ENCODE data around the gene TNPO2. TPM values are rescaled to one million over a fixed set of nuclear protein-coding genes. Genes with fewer than 3 reads are reported as not detected.

Gene TNPO2
- total RNA-seq, 4 donors from 2014 or later, result 42.8 to 71.9 (median 62.8) TPM

GRCh38 chr19:12745166-12745897, 21.6 kb upstream of the TNPO2 start:
- H3K4me3 ChIP-seq, result no peak overlapping the region
- WGBS, result 85% methylated on average over 7 of the region's 22 CpGs
- H3K4me1 ChIP-seq, result peaks cover 0 to 3% (median 0%) of the 10 kb centered on the region in 4 donors
- TF ChIP-seq CTCF (IDR thresholded peaks at IDR 0.05) (no peak), EP300 (IDR thresholded peaks at IDR 0.05) (no peak), POLR2AphosphoS5 (IDR thresholded peaks at IDR 0.05) (no peak), POLR2A (IDR thresholded peaks at IDR 0.05; ENCODE audit: low read depth) (no peak)
- H3K36me3 ChIP-seq, result peaks cover 38 to 82% (median 70%) of the 10 kb centered on the region in 4 donors
- no peak overlapping the region for H3K27ac ChIP-seq (replicated peaks in 1 of 4)
- peaks cover 0 to 9% (median 3%) of the 10 kb centered on the region in 4 donors for H3K9me3 ChIP-seq
- DNase-seq (ENCODE audit: extremely low spot score), result no peak
- peaks cover 0 to 23% (median 0%) of the 10 kb centered on the region in 4 donors for H3K27me3 ChIP-seq
- intact Hi-C loops (cut with DNase I), result no loop called here

GRCh38 chr19:12737835-12738351, 14.2 kb upstream of the TNPO2 start:
- DNase-seq (ENCODE audit: extremely low spot score), result no peak
- WGBS, result 10% methylated on average over 13 of the region's 13 CpGs
- Histone ChIP-seq H3K4me1 (peaks cover 26 to 43% (median 36%) of the 10 kb centered on the region in 4 donors), H3K27ac (replicated peaks in 1 of 4) (peak overlapping the region; percentile 84 to 87 (median 84)), H3K9me3 (no peaks in the 10 kb centered on the region), H3K36me3 (peaks cover 4 to 46% (median 42%) of the 10 kb centered on the region in 4 donors), H3K27me3 (no peaks in the 10 kb centered on the region), H3K4me3 (peak overlapping the region; percentile 68 to 73 (median 69))
- TF ChIP-seq POLR2AphosphoS5 (IDR thresholded peaks at IDR 0.05) (no peak), EP300 (IDR thresholded peaks at IDR 0.05) (no peak), CTCF (IDR thresholded peaks at IDR 0.05) (no peak), POLR2A (IDR thresholded peaks at IDR 0.05; ENCODE audit: low read depth) (no peak)
- intact Hi-C loops (cut with DNase I), result no loop called here

GRCh38 chr19:12736995-12737834, 13.5 kb upstream of the TNPO2 start, which contains the start of gene GET3:
GET3 (plus strand) TSS chr19:12737497; CDS start chr19:12737506, 9 bp downstream.
- Histone ChIP-seq H3K4me1 (peaks cover 33 to 49% (median 43%) of the 10 kb centered on the region in 4 donors), H3K9me3 (no peaks in the 10 kb centered on the region), H3K36me3 (peaks cover 4 to 41% (median 36%) of the 10 kb centered on the region in 4 donors), H3K27ac (replicated peaks in 1 of 4) (peak within 1 kb of the TSS; percentile 84 to 87 (median 84)), H3K4me3 (peak within 1 kb of the TSS; percentile 68 to 73 (median 69)), H3K27me3 (no peaks in the 10 kb centered on the region)
- intact Hi-C loops (cut with DNase I), result no loop called here
- DNase-seq (ENCODE audit: extremely low spot score), result peak; percentile 99
- no peak for TF ChIP-seq POLR2A (IDR thresholded peaks at IDR 0.05; ENCODE audit: low read depth)
- peak in 2 of 3 experiments; percentile 6 to 8 for TF ChIP-seq CTCF (IDR thresholded peaks at IDR 0.05)
- peak; percentile 65 to 68 for TF ChIP-seq POLR2AphosphoS5 (IDR thresholded peaks at IDR 0.05)
- under 1% methylated on average over 28 of the region's 29 CpGs for WGBS

GRCh38 chr19:12733369-12734214, 9.9 kb upstream of the TNPO2 start:
- intact Hi-C loops (cut with DNase I), result no loop called here

More at GRCh38 chr19:12733369-12734214, 9.9 kb upstream of the TNPO2 start:
- no peaks in the 10 kb centered on the region for H3K9me3 ChIP-seq
- WGBS, result 3% methylated on average over 12 of the region's 15 CpGs
- H3K27me3 ChIP-seq, result no peaks in the 10 kb centered on the region
- peaks cover 25 to 38% (median 35%) of the 10 kb centered on the region in 4 donors for H3K36me3 ChIP-seq
- peak overlapping the region; percentile 89 to 95 (median 92) for H3K27ac ChIP-seq (replicated peaks in 1 of 4)
- H3K4me1 ChIP-seq, result peaks cover 40 to 62% (median 55%) of the 10 kb centered on the region in 4 donors
- TF ChIP-seq CTCF (IDR thresholded peaks at IDR 0.05), result peak in 1 of 3 experiments; percentile 7
- TF ChIP-seq EP300 (IDR thresholded peaks at IDR 0.05), result no peak
- no peak for TF ChIP-seq POLR2AphosphoS5 (IDR thresholded peaks at IDR 0.05)
- TF ChIP-seq POLR2A (IDR thresholded peaks at IDR 0.05; ENCODE audit: low read depth), result no peak
- DNase-seq (ENCODE audit: extremely low spot score), result no peak
- peak overlapping the region; percentile 76 to 91 (median 90) for H3K4me3 ChIP-seq

Data from esophagus muscularis mucosa (tissue), 4 donors.